HEK293T (cell line): ENCODE results near the gene C12orf76.

Source experiments
- CTCF ChIA-PET: fragments of 350-600 bp; formaldehyde crosslinking; extraction: SDS; loops from one replicate; lab custom pipeline; 2021; ENCODE audit warnings: antibody characterized with exemption, inconsistent platforms; lab: Yijun Ruan, JAX
- POLR2A ChIA-PET: fragments of 350-600 bp; formaldehyde crosslinking; extraction: SDS; loops from one replicate; lab custom pipeline; 2020; ENCODE audit warnings: antibody characterized with exemption, inconsistent platforms; lab: Yijun Ruan, JAX
- DNase-seq: peaks from one replicate; pipeline ENCODE4 v3.0.0; 2012; ENCODE audit warnings: mixed read lengths; ENCODE audit errors: extremely low spot score
- ARNT ChIP-seq: fragments of 450-650 bp; IDR thresholded peaks from 2 replicates; pipeline ENCODE4 v1.6.1; 2017; ENCODE audit warnings: mild to moderate bottlenecking
- BHLHE40 ChIP-seq: fragments of 450-650 bp; IDR thresholded peaks from 2 replicates; pipeline ENCODE4 v1.6.1; 2016; ENCODE audit warnings: mild to moderate bottlenecking, moderate library complexity, borderline replicate concordance
- CTBP1 ChIP-seq: fragments of 450-650 bp; IDR thresholded peaks from 2 replicates; pipeline ENCODE4 v1.6.1; 2016; ENCODE audit warnings: borderline replicate concordance
- ELF4 ChIP-seq: fragments of 450-650 bp; IDR thresholded peaks from 2 replicates; pipeline ENCODE4 v1.6.1; 2017; ENCODE audit warnings: antibody characterized with exemption
- FOXA1 ChIP-seq: fragments of 450-650 bp; IDR thresholded peaks from 2 replicates; pipeline ENCODE4 v1.6.1; 2016; ENCODE audit warnings: mild to moderate bottlenecking
- FOXK2 ChIP-seq: fragments of 450-650 bp; IDR thresholded peaks from 2 replicates; pipeline ENCODE4 v1.6.1; 2016; ENCODE audit warnings: mild to moderate bottlenecking
- FOXM1 ChIP-seq: fragments of 450-650 bp; IDR thresholded peaks from 2 replicates; pipeline ENCODE4 v1.6.1; 2017; ENCODE audit warnings: mild to moderate bottlenecking, borderline replicate concordance
- HDGF ChIP-seq: fragments of 450-650 bp; IDR thresholded peaks from 2 replicates; pipeline ENCODE4 v1.6.1; 2017; ENCODE audit warnings: antibody characterized with exemption, borderline replicate concordance
- L3MBTL2 ChIP-seq: fragments of 450-650 bp; conservative IDR thresholded peaks from 2 replicates; pipeline ENCODE4 v1.6.1; 2016; ENCODE audit warnings: mild to moderate bottlenecking
- LEF1 ChIP-seq: fragments of 450-650 bp; IDR thresholded peaks from 2 replicates; pipeline ENCODE4 v1.6.1; 2017; ENCODE audit warnings: mild to moderate bottlenecking, borderline replicate concordance
- NFRKB ChIP-seq: fragments of 450-650 bp; IDR thresholded peaks from 2 replicates; pipeline ENCODE4 v1.6.1; 2016; ENCODE audit warnings: mild to moderate bottlenecking, moderate library complexity
- PKNOX1 ChIP-seq: fragments of 450-650 bp; IDR thresholded peaks from 2 replicates; pipeline ENCODE4 v1.6.1; 2016
- SP1 ChIP-seq: fragments of 450-650 bp; IDR thresholded peaks from 2 replicates; pipeline ENCODE4 v1.6.1; 2017
- SUZ12 ChIP-seq: fragments of 450-650 bp; IDR thresholded peaks from 2 replicates; pipeline ENCODE4 v1.6.1; 2016; ENCODE audit warnings: mild to moderate bottlenecking
- TARDBP ChIP-seq: fragments of 450-650 bp; IDR thresholded peaks from 2 replicates; pipeline ENCODE4 v1.6.1; 2016
- ZNF384 ChIP-seq: fragments of 450-650 bp; IDR thresholded peaks from 2 replicates; pipeline ENCODE4 v1.6.1; 2016

Gene C12orf76

GRCh38 chr12:109998904-109999648 lies 49.2 kb downstream of the C12orf76 start, which contains the start of gene ANKRD13A:
TSS of gene ANKRD13A (plus strand) at chr12:109999430. CDS start at chr12:109999689, 259 bp downstream.
- CTCF ChIA-PET = no interaction called here

GRCh38 chr12:109998241-109998903 lies 50.0 kb downstream of the C12orf76 start:
- no peak for TF ChIP-seq HDGF
- no peak for TF ChIP-seq ARNT
- no peak for TF ChIP-seq LEF1
- TF ChIP-seq BHLHE40 = no peak
- no peak for TF ChIP-seq TARDBP
- POLR2A ChIA-PET = interaction anchor here (0.8 to 1.6 kb wide), 4 partner anchors 12 to 57 kb away, joined by 3 to 5 read pairs (median 3); no protein-coding TSS in a partner anchor
- DNase-seq = no peak
- CTCF ChIA-PET = no interaction called here

More at GRCh38 chr12:109998904-109999648, 49.2 kb downstream of the C12orf76 start, which contains the start of gene ANKRD13A:
- POLR2A ChIA-PET = interaction anchor here (0.6 to 1.6 kb wide), 6 partner anchors 12 to 57 kb away, joined by 3 to 6 read pairs (median 3); no protein-coding TSS in a partner anchor
- TF ChIP-seq SP1 (no peak), ELF4 (peak; percentile 80), LEF1 (no peak; the same call in 1 of the 2 replicates), FOXA1 (no peak), CTBP1 (no peak), PKNOX1 (peak; percentile 52; the same call in 1 of the 2 replicates), BHLHE40 (peak; percentile 97), ZNF384 (no peak), FOXK2 (no peak), HDGF (no peak), L3MBTL2 (peak; percentile 98), FOXM1 (peak; percentile 93), SUZ12 (no peak), TARDBP (no peak)
- peak; percentile 86 for DNase-seq

GRCh38 chr12:109997393-109997792 lies 50.9 kb downstream of the C12orf76 start:
- POLR2A ChIA-PET = no interaction called here
- CTCF ChIA-PET = interaction anchor here (0.6 kb wide), 1 partner anchor 95 kb away, joined by 4 read pairs; no protein-coding TSS in a partner anchor
- no peak for TF ChIP-seq HDGF
- no peak for TF ChIP-seq PKNOX1
- no peak for TF ChIP-seq FOXK2
- TF ChIP-seq L3MBTL2 = no peak
- no peak for TF ChIP-seq BHLHE40
- no peak for TF ChIP-seq ARNT
- no peak for TF ChIP-seq FOXM1
- no peak for TF ChIP-seq SP1
- no peak for TF ChIP-seq NFRKB
- TF ChIP-seq FOXA1 = no peak
- no peak for DNase-seq

GRCh38 chr12:109996483-109996853 lies 51.9 kb downstream of the C12orf76 start:
- POLR2A ChIA-PET = no interaction called here
- DNase-seq = no peak
- CTCF ChIA-PET = no interaction called here
- TF ChIP-seq BHLHE40 = no peak
- no peak for TF ChIP-seq NFRKB
- no peak for TF ChIP-seq SUZ12
- no peak for TF ChIP-seq TARDBP
- no peak for TF ChIP-seq CTBP1
- TF ChIP-seq ZNF384 = no peak
- TF ChIP-seq L3MBTL2 = no peak; the same call in 1 of the 2 replicates
- TF ChIP-seq SP1 = no peak
- TF ChIP-seq PKNOX1 = no peak
- TF ChIP-seq ARNT = no peak

- TF ChIP-seq LEF1 (no peak), ELF4 (peak; percentile 61), CTBP1 (no peak), L3MBTL2 (peak; percentile 65; the same call in 1 of the 2 replicates), PKNOX1 (no peak)
- ChIA-PET CTCF (no interaction called here), POLR2A (no interaction called here)
- DNase-seq = peak; percentile 94
Observed at GRCh38 chr12:109995686-109996482, 52.4 kb downstream of the C12orf76 start, which contains the start of gene GIT2. TSS of gene GIT2 (minus strand) at chr12:109996368. CDS start at chr12:109996224, 144 bp downstream.
